Adrenal gland (tissue), 12 donors: ENCODE results near the gene TMX4. TPM values are rescaled to one million over a fixed set of nuclear protein-coding genes. Genes with fewer than 3 reads are reported as not detected.
"Not testable (repeated sequence)": the region's sequence is repeated elsewhere in the genome, so short reads cannot be mapped to it uniquely, and the experiment has no call there.

Source experiments
- DNase-seq, 7 donors: peaks; one replicate each; pipeline ENCODE4 v3.0.0-alpha.2; 2019 to 2020
- H3K27ac ChIP-seq, 5 donors: fragments of 200-600 bp; sonication (generic) in 4 of 5; 1 replicate in 3 of 5; 2 replicates in 2 of 5; pipeline versions ENCODE4 v1.5.1 to v1.8.0; 2016 to 2020; ENCODE audit warnings: mild to moderate bottlenecking in 1 of 5
- H3K27me3 ChIP-seq: fragments of 200-600 bp; 2 replicates; pipeline ENCODE4 v1.8.0; 2021
- H3K36me3 ChIP-seq, 2 donors: fragments of 200-600 bp; replicated peaks in 1 of 2; 1 replicate in 1 of 2; 2 replicates in 1 of 2; pipeline versions ENCODE4 v1.5.1 to v1.8.0; 2018 to 2022
- H3K4me1 ChIP-seq, 2 donors: fragments of 200-600 bp; replicated peaks in 1 of 2; 1 replicate in 1 of 2; 2 replicates in 1 of 2; pipeline versions ENCODE4 v1.5.1 to v1.8.0; 2018 to 2021
- H3K4me3 ChIP-seq, 4 donors: fragments of 200-600 bp; sonication (generic) in 3 of 4; one replicate each; pipeline ENCODE4 v1.5.1; 2016 to 2018
- H3K9me3 ChIP-seq, 3 donors: fragments of 200-600 bp; sonication (generic) in 1 of 3; replicated peaks in 1 of 3; 1 replicate in 2 of 3; 2 replicates in 1 of 3; pipeline versions ENCODE4 v1.5.1 to v1.8.0; 2016 to 2021
- POLR2A ChIP-seq, 2 donors: fragments of 450-650 bp; IDR thresholded peaks; one replicate each; pipeline ENCODE4 v1.6.1; 2017; ENCODE audit warnings: antibody characterized with exemption in 2 of 2, mild to moderate bottlenecking in 2 of 2, moderate library complexity in 1 of 2
- WGBS, 4 donors: extraction: QIAGEN DNeasy Blood & Tissue Kit in 2 of 4; methylation state at CpG; one replicate each; pipeline versions ENCODE4 v1.1.5 to v1.1.7; 2013 to 2017; 5-methylcytosine and 5-hydroxymethylcytosine counted together
- intact Hi-C, 2 donors: fragments of 100-400 bp; cut with DNase I; formaldehyde crosslinking; loops; one replicate each; pipeline versions ENCODE4 v1.14.1 to v1.15.0; 2022 to 2023
- polyA plus RNA-seq, 3 donors: library from polyadenylated mRNA; stranded (reverse); fragments of 200-250 nt in 2 of 3; fragments of 350-450 nt in 1 of 3; fragmentation: Illumina TruSeq in 1 of 3; extraction: RNeasy Lipid Tissue Mini Kit (QIAGEN cat#74804) in 1 of 3; gene quantifications; one replicate each; pipeline ENCODE4 v1.2.3, GENCODE V29; 2013 to 2014
- total RNA-seq, 9 donors: library from RNA; depleted of rRNA in 4 of 9; stranded (reverse); fragments of >200 nt in 4 of 9; fragments of 120-200 nt in 1 of 9; fragmentation: NEBNext Ultra II Directional in 1 of 9; extraction: Animal tissue kit (Norgen Biotek cat#: 25700) in 1 of 9; gene quantifications; one replicate each; pipeline versions ENCODE4 v1.1.0 to v1.2.4, GENCODE V29; 2013 to 2023
- TF ChIP-seq, protein P1 (sequence below), 6 experiments: fragments of 450-650 bp in 4 of 6; fragments of 200-600 bp in 2 of 6; sonication (generic) in 1 of 6; IDR thresholded peaks; 1 replicate in 5 of 6; 2 replicates in 1 of 6; pipeline versions ENCODE4 v1.5.1 to v1.8.0; 2016 to 2021; ENCODE audit warnings: antibody characterized with exemption in 6 of 6, mild to moderate bottlenecking in 2 of 6, moderate library complexity in 1 of 6
- donor health status: healthy with polysubstance abuse.
- donor health status: Bipolar disorder and iron deficiency.
- donor health status: DM: yes; HTN: yes; CAD: no.
- donor health status: DM: no; HTN: no; CAD: no.
- donor health status: DM: no; HTN: no; CAD: no.
- donor health status: DM: yes; HTN: yes; CAD: no.

Gene TMX4
- total and polyA plus RNA-seq, 12 donors = 10.1 to 89.8 (median 47.2) TPM

DNA sequence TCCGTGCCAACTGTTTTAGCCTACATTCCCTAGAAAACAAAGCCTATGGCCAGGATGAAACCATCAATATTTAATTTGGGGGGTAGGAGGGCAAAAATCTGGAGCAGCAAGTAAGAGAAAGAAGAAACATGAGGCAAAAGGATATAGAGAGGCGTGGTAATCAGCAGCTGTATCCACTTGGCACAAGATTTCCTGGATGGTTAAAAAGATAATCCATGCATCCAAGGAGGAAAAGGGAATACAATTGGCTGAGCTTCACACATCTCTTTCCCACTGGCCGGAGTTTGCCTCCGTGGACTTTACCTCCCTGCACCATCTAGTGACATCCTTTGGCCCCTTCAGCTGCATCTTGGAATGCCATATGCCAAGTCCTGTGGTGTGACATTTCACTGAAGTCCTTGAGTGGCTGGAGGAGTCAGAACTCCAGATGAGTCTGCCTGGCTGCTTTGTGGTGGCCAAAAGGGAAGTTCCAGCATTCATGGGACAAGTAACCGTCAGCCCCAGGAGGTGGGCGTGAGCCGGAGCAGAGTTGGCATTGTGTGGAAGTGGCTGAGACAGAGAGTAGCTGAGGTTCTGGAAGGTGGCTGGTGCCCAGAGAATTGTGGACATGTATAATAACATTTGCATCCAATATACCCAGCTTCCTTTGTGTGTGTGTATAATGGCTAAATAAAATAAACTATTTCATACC is 13.7 kb upstream of the TMX4 start:
- H3K9me3 ChIP-seq = no peaks in the 10 kb centered on the region
- H3K27me3 ChIP-seq = no peaks in the 10 kb centered on the region
- H3K4me3 ChIP-seq = no peak overlapping the region
- DNase-seq = no peak
- H3K4me1 ChIP-seq = no peaks in the 10 kb centered on the region
- WGBS, 4 donors = 80 to 86% (median 83%) methylated on average over 7 of the region's 7 CpGs
- TF ChIP-seq POLR2A (IDR thresholded peaks at IDR 0.05) = no peak
- TF ChIP-seq, protein P1, sequence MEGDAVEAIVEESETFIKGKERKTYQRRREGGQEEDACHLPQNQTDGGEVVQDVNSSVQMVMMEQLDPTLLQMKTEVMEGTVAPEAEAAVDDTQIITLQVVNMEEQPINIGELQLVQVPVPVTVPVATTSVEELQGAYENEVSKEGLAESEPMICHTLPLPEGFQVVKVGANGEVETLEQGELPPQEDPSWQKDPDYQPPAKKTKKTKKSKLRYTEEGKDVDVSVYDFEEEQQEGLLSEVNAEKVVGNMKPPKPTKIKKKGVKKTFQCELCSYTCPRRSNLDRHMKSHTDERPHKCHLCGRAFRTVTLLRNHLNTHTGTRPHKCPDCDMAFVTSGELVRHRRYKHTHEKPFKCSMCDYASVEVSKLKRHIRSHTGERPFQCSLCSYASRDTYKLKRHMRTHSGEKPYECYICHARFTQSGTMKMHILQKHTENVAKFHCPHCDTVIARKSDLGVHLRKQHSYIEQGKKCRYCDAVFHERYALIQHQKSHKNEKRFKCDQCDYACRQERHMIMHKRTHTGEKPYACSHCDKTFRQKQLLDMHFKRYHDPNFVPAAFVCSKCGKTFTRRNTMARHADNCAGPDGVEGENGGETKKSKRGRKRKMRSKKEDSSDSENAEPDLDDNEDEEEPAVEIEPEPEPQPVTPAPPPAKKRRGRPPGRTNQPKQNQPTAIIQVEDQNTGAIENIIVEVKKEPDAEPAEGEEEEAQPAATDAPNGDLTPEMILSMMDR (IDR thresholded peaks at IDR 0.05) = no peak
- H3K27ac ChIP-seq = no peak overlapping the region
- intact Hi-C loops = no loop called here
- no peaks in the 10 kb centered on the region for H3K36me3 ChIP-seq

DNA sequence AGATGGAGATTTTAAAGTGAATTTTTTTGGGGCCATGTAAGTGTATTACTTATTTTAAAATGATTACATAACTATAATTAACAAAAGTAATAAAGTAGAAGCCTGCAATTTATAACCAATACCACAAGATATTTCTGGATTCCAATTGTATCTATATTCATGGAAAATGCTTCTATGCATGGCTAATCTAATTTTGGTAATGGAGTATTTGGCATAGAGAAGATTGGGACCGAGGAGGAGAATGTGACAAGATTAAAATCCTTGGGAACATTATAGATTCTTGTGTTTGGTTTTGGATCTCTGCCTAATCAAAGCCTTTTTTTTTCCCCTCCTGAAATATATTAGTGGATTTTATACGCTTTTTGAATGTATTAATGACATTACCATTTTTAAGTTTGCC is 12.9 kb upstream of the TMX4 start:
- TF ChIP-seq POLR2A (IDR thresholded peaks at IDR 0.05) = no peak
- TF ChIP-seq, protein P1 (IDR thresholded peaks at IDR 0.05) = no peak
- no peak for DNase-seq
- Histone ChIP-seq H3K27ac (no peak overlapping the region), H3K9me3 (no peaks in the 10 kb centered on the region), H3K27me3 (no peaks in the 10 kb centered on the region), H3K36me3 (no peaks in the 10 kb centered on the region), H3K4me1 (no peaks in the 10 kb centered on the region), H3K4me3 (no peak overlapping the region)
- intact Hi-C loops = no loop called here
- WGBS, 4 donors = 54 to 80% (median 70%) methylated on average over 2 of the region's 2 CpGs

DNA sequence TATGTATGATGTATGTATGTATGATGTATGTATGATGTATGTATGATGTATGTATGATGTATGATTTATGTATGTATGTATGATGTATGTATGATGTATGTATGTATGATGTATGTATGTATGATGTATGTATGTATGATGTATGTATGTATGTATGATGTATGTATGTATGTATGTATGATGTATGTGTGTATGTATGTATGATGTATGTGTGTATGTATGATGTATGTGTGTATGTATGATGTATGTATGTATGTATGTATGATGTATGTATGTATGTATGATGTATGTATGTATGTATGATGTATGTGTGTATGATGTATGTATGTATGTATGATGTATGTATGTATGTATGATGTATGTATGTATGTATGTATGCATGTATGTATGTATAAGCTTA is 12.0 kb upstream of the TMX4 start:
- H3K4me1 ChIP-seq, H3K9me3 ChIP-seq, DNase-seq, H3K36me3 ChIP-seq, H3K27ac ChIP-seq, H3K27me3 ChIP-seq, H3K4me3 ChIP-seq, intact Hi-C loops: not testable (repeated sequence)

DNA sequence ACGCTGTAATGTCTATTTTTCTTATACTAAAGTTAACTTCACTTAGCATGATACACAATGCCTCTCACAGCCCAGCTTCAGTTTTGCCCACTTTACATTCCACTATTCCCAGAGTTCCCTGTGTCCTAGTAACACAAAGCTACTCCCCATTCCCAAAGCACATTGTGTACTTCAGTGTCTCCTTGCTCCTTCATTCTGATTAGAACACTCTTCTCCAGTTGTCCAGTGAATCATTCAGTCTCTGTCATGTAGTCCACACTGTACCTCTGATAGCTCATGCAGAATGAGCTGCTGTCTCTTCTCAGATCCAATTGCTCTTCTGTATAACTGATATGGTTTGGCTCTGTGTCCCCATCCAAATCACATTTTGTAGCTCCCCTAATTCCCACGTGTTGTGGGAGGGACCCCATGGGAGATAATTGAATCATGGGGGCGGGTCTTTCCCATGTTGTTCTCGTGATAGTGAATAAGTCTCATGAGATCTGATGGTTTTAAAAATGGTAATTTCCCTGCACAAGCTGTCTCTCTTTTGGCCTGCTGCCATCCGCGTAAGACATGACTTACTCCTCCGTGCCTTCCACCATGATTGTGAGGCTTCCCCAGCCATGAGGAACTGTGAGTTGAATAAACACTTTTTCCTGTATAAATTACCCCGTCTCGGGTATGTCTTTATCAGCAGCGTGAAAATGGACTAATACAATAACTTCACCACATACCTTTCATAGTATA is 2.1 kb upstream of the TMX4 start:
- no peak overlapping the region for H3K27ac ChIP-seq
- no peaks in the 10 kb centered on the region for H3K27me3 ChIP-seq
- TF ChIP-seq POLR2A (IDR thresholded peaks at IDR 0.05) = no peak
- no peaks in the 10 kb centered on the region for H3K36me3 ChIP-seq
- no peaks in the 10 kb centered on the region for H3K9me3 ChIP-seq
- WGBS, 4 donors = 86 to 91% (median 88%) methylated on average over 10 of the region's 10 CpGs
- H3K4me3 ChIP-seq = no peak overlapping the region
- peaks cover 0 to 15% of the 10 kb centered on the region in 2 donors for H3K4me1 ChIP-seq
- intact Hi-C loops = loop anchor here in 1 of 2 donors (10.0 kb wide), 1 partner anchor 693 kb away; no protein-coding TSS in a partner anchor
- DNase-seq = peak in 1 of 7 donors; percentile 60

DNA sequence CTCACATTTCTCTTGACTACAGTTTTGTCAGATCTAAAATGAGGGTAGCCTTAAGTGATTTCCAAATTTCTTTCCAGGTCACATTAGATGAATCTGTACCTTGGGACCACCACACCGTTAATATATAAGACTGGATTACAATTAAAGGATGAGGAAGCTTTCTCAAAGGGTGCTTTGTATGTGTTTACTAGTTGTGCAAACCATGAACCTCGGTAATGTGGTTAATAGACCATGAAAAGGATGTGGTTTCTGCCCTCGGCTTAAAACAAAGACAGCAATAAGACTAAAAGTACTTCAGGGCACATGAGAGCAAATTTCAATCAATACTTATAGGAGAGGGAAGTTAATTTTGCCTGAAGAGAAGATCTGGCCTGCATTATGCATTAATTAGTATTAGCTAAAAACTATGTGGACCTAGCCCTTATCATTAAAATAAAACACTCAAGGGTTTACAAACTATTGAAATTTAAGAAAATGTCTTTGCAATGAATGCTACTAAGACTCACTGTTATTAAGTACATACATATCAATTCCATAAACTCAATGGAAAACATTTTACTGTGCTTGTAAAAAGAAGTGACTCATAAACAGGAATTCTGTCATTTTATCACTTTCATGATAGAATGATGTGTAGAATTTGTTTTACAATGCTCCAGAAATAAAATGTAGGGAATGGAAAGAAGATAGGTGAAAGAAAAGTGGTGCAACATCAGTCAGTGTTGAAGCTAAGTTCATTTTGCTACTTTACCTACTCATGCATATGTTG is 936 bp upstream of the TMX4 start:
- 56 to 69% (median 63%) methylated on average over 3 of the region's 3 CpGs for WGBS, 4 donors
- Histone ChIP-seq H3K9me3 (no peaks in the 10 kb centered on the region), H3K27me3 (no peaks in the 10 kb centered on the region), H3K4me3 (peak overlapping the region in 1 of 4 donors; percentile 33), H3K4me1 (peaks cover 0 to 15% of the 10 kb centered on the region in 2 donors), H3K27ac (peak overlapping the region in 2 of 5 donors; percentile 97), H3K36me3 (no peaks in the 10 kb centered on the region)
- TF ChIP-seq POLR2A (IDR thresholded peaks at IDR 0.05) = no peak
- TF ChIP-seq, protein P1 (IDR thresholded peaks at IDR 0.05) = no peak
- intact Hi-C loops = loop anchor here in 1 of 2 donors (10.0 kb wide), 1 partner anchor 694 kb away; no protein-coding TSS in a partner anchor
- DNase-seq = no peak
